HCT116 (cell line): ENCODE results near the gene ARSB.

Experiments
- CTCF ChIP-seq, 3 experiments: fragments of 200-600 bp in 1 of 3; sonication (generic) in 1 of 3; IDR thresholded peaks in 2 of 3; conservative IDR thresholded peaks in 1 of 3; 2 replicates each; pipeline ENCODE4 v1.5.1; 2012 to 2017; ENCODE audit warnings: low read depth in 2 of 3, low read length in 2 of 3, antibody characterized with exemption in 1 of 3, borderline replicate concordance in 1 of 3, control low read depth in 1 of 3, mild to moderate bottlenecking in 1 of 3, mixed read lengths in 1 of 3, mixed run types in 1 of 3, moderate library complexity in 1 of 3; ENCODE audit not compliant: insufficient read depth in 1 of 3
- EZH2 ChIP-seq: fragments of 200-600 bp; sonication (generic); IDR thresholded peaks from 2 replicates; pipeline ENCODE4 v1.6.1; 2017; ENCODE audit warnings: antibody characterized with exemption, mixed run types
- EZH2phosphoT487 ChIP-seq: fragments of 200-600 bp; IDR thresholded peaks from 2 replicates; pipeline ENCODE4 v1.6.1; 2018; ENCODE audit warnings: antibody characterized with exemption, borderline replicate concordance
- POLR2AphosphoS5 ChIP-seq: IDR thresholded peaks from 2 replicates; pipeline ENCODE4 v1.6.1; 2011; ENCODE audit warnings: mild to moderate bottlenecking, low read depth, low read length, moderate library complexity
- RAD21 ChIP-seq: IDR thresholded peaks from 2 replicates; pipeline ENCODE4 v1.6.1; 2012; ENCODE audit warnings: low read depth, mild to moderate bottlenecking
- SP1 ChIP-seq: IDR thresholded peaks from 2 replicates; pipeline ENCODE4 v1.6.1; 2012; ENCODE audit warnings: low read depth

DNA sequence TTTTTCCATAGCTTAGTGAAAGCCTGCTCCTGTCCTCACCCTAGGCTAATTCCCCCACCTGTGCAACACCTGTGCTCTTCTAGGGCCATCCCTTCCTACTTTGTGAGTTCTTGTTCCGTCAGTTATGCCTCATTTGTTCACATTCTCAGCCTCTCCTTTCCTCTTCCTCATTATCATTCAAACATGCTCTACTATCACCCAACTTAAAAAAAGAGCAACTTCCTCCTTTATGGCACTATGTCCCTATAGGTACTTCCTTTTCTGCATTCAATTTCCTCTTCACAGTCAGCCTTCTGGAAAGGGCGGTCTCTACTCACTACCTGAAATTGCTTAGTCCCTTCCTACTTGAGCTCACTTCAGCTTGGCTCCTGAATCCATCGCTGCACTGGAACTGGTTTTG lies 224.7 kb downstream of the ARSB start:
- TF ChIP-seq POLR2AphosphoS5 = no peak
- TF ChIP-seq EZH2 = no peak
- no peak for TF ChIP-seq RAD21
- no peak for TF ChIP-seq CTCF (IDR thresholded peaks at IDR 0.05 in 2 of 3, conservative IDR thresholded peaks at IDR 0.05 in 1 of 3; ENCODE audit: borderline replicate concordance in 1 of 3, insufficient read depth in 1 of 3, low read depth in 2 of 3, low read length in 2 of 3)
- no peak for TF ChIP-seq EZH2phosphoT487
- TF ChIP-seq SP1 = no peak
